MG63 (cell line): ENCODE data around the gene PI4KA. TPM values are rescaled to one million over a fixed set of nuclear protein-coding genes. Genes with fewer than 3 reads are reported as not detected.
"Not testable (repeated sequence)": the region's sequence is repeated elsewhere in the genome, so short reads cannot be mapped to it uniquely, and the experiment has no call there.

Experiments
- DNase-seq: peaks from one replicate; pipeline ENCODE4 v3.0.0-alpha.2; 2020
- H3K27me3 ChIP-seq: fragments of 250-450 bp; sonication (Bioruptor Pico); 2 replicates; pipeline ENCODE4 v1.5.1; 2020; ENCODE audit warnings: mild to moderate bottlenecking, moderate library complexity
- H3K36me3 ChIP-seq: fragments of 250-450 bp; sonication (Bioruptor Pico); 2 replicates; pipeline ENCODE4 v1.5.1; 2020; ENCODE audit warnings: mild to moderate bottlenecking, moderate library complexity
- H3K4me3 ChIP-seq: fragments of 250-450 bp; sonication (Bioruptor Pico); 2 replicates; pipeline ENCODE4 v1.5.1; 2020; ENCODE audit warnings: mild to moderate bottlenecking, moderate library complexity
- H3K9me3 ChIP-seq: fragments of 250-450 bp; sonication (Bioruptor Pico); 2 replicates; pipeline ENCODE4 v1.5.1; 2020; ENCODE audit warnings: mild to moderate bottlenecking, moderate library complexity
- total RNA-seq: library from RNA; depleted of rRNA; stranded (reverse); fragments of >200 nt; shearing (Covaris generic); gene quantifications from 2 replicates; pipeline ENCODE4 v1.2.3, GENCODE V29; 2014; ENCODE audit warnings: low replicate concordance

The PI4KA gene
- total RNA-seq, 1 experiment from 2014 or later: 24.3 TPM

DNA sequence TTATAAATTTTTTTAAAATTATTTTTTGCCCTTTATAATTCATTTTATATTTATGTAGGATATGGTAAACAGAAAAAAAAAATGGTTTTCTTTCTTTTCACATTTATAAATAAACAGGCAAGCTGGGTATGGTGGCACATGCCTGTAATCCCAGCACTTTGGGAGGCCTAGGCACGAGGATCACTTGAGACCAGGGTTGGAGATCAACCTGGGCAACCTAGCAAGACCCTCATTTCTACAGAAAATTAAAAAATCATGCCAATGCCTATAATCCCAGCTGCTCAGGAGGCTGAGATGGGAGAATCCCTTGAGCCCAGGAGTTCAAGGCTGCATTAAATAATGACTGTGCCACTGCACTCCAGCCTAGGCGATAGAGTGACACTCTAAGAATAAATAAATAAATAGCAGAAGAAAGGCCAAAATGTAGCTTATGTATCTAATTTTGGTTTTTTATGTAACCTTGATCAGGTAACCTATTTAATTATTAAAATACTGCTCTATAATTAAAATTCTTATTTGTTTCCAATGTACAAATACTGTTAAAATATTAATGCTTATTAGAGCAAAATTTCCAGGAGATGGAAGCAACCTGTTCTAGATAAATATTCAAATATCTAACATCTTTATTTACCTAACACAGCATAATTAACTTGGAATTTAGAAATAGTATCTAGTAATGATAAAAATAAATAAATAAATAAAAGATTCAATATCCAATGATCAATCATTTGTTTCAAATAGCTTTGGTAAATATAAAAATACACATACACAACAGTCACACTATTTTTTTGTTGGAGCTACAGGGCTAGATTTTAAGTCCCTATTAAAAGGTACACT, 21.4 kb downstream of the PI4KA start:
- Histone ChIP-seq H3K27me3 (no peaks in the 10 kb centered on the region), H3K36me3 (peaks cover 19% of the 10 kb centered on the region), H3K4me3 (no peak overlapping the region), H3K9me3 (no peaks in the 10 kb centered on the region)
- no peak for DNase-seq

DNA sequence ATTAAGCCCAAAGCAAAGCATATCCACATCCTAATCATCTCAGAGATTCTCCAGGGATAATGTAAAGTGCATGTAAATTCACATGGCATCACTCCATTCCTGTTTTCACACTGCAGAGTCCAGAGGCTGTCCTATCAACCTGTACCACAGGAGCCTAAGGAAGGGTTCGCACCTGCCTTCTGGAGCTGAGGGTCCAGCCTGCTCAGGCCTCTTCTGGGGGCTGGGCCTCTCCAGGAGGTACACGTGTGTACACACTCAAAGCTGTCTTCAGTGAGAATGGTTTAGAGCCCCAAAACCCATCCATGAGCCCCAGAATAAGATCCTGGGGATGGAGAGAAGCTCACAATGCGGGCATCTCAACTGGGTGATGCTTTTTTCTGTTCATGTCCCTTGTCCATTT, 23.9 kb downstream of the PI4KA start:
- DNase-seq: no peak
- H3K9me3 ChIP-seq: peaks cover 3% of the 10 kb centered on the region; the same call in 1 of the 2 replicates
- peaks cover 39% of the 10 kb centered on the region for H3K36me3 ChIP-seq
- no peaks in the 10 kb centered on the region for H3K27me3 ChIP-seq
- H3K4me3 ChIP-seq: no peak overlapping the region

DNA sequence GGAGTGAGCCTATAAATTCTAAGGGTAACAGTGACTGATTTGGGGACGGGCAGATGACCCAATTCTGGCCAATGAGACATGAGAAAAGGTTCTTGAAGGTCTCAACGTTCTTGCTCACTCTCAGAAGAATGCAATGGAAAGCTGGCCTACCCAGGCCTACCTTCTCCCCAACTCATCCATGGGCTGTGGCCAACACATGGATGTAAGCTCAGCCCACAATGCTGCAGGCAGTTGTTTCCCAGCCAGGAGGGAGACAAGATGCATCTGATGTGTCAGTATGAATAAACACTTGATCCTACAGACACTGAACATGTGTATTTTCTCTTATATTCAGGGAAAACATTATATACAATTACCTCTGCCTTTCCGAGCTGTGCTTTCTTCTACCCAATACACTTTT, 24.4 kb downstream of the PI4KA start:
- DNase-seq: no peak
- Histone ChIP-seq H3K36me3 (peaks cover 42% of the 10 kb centered on the region), H3K4me3 (no peak overlapping the region), H3K9me3 (peaks cover 3% of the 10 kb centered on the region; the same call in 1 of the 2 replicates), H3K27me3 (no peaks in the 10 kb centered on the region)

DNA sequence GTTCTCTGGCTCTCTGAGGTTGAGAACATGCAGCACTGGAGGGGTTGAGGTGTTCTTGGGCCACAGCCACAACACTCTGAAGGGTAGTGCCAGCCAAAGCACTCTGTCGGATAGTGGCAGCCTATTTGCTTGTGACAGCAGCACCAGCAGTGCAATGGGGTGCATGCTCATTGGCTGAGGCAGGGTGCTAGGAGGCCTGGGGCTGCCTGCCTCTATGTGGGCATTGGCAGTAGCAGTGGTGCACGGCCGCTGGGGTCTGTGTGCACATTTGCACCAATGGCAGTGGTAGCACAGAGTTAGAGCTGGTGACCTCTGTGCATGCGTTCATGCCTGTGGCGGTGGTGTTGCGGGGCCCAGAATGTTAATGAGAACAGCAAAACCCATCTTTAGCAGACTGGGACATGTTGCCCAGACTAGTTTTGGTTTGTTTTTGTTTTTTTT, 25.4 kb downstream of the PI4KA start:
- no peak for DNase-seq
- H3K4me3 ChIP-seq: no peak overlapping the region
- H3K36me3 ChIP-seq: peaks cover 44% of the 10 kb centered on the region
- H3K27me3 ChIP-seq: no peaks in the 10 kb centered on the region
- peaks cover 3% of the 10 kb centered on the region; the same call in 1 of the 2 replicates for H3K9me3 ChIP-seq

DNA sequence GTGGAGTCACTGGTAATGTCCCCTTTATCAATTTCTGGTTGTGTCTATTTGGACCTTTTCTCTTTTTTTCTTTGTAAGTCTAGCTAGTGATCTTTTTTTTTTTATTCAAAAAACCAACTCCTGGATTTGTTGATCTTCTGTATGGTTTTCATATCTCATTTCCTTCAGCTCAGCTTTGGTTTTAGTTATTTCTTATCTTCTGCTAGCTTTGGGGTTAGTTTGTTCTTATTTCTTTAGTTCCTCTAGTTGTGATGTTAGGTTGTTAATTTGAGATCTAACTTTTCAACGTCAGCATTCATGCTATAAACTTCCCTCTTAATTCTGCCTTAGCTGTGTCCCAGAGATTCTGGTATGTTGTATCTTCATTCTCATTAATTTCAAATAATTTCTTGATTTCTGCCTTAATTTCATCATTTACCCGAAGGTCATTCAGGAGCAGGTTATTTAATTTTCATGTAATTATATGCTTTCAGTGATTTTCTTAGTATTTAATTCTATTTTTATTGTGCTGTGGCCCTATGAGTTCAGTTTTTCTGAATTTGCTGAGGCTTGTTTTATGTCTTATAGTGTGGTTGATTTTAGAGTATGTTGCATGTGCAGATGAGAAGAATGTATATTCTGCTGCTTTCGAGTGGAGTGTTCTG, 29.0 kb downstream of the PI4KA start:
- Histone ChIP-seq H3K36me3 (peaks cover 51% of the 10 kb centered on the region), H3K27me3 (no peaks in the 10 kb centered on the region), H3K4me3 (no peak overlapping the region), H3K9me3 (peaks cover 3% of the 10 kb centered on the region; the same call in 1 of the 2 replicates)
- no peak for DNase-seq

DNA sequence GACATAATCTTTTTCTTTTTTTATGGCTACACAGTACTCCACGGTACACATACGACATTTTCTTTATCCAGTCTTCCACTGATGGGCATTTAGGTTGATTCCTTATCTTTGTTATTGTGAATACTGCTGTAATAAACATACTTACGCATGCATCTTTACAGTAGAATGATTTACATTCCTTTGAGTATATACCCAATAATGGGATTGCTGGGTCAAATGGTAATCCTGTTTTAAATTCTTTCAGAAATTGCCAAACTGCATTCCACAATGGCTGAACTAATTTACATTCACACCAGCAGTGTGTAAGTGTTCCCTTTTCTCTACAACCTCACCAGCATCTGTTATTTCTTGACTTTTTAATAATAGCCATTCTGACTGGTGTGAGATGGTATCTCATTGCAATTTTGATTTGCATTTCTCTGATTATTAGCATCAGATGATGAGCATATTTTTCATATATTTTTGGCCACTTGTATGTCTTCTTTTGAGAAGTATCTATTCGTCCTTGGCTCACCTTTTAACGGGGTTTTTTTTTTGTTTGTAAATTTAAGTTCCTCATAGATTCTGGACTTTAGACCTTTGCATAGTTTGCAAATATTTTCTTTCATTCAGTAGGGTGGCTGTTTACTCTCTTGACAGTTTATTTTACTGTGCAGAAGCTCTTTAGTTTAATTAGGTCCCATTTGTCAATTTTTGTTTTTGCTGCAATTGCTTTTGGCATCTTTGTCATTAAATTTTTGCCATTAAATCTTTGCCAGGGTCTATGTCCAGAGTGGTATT, 32.0 kb downstream of the PI4KA start:
- not testable (repeated sequence) for H3K4me3 ChIP-seq, DNase-seq, H3K27me3 ChIP-seq, H3K9me3 ChIP-seq
- peaks cover 43% of the 10 kb centered on the region for H3K36me3 ChIP-seq

DNA sequence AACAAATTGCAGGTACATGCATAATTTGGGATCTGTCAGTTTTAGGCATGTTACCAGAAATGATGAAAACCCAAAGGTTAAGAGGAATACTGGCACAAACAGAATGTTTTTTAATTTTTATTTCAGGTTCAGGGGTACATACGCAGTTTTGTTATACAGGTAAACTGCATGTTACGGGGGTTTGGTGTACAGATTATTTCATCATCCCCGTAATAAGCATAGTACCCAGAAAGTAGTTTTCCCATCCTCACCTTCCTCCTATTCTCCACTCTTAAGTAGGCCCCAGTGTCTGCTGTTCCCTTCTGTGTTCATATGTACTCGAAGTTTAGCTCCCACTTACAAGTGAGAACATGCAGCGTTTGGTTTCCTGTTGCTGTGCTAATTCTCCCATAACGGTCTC, 33.0 kb downstream of the PI4KA start:
- H3K4me3 ChIP-seq: no peak overlapping the region
- no peaks in the 10 kb centered on the region for H3K27me3 ChIP-seq
- peaks cover 34% of the 10 kb centered on the region for H3K36me3 ChIP-seq
- DNase-seq: no peak
- peaks cover 2% of the 10 kb centered on the region; the same call in 1 of the 2 replicates for H3K9me3 ChIP-seq

DNA sequence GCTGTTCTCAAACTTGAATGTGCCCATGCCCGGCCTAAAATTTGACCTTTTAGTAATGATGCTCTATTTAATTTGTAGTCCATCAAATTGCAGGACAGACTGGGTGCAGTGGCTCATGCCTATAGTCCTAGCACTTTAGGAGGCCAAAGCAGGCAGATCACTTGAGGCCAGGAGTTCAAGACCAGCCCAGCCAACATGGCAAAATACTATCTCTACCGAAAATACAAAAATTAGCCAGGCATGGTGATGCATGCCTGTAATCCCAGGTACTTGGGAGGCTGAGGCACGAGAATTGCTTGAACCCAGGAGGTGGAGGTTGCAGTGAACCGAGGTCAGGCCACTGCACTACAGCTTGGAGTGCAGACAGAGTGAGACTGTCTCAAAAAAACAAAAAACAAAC, 33.4 kb downstream of the PI4KA start:
- not testable (repeated sequence) for DNase-seq, H3K9me3 ChIP-seq, H3K27me3 ChIP-seq, H3K4me3 ChIP-seq
- H3K36me3 ChIP-seq: peaks cover 30% of the 10 kb centered on the region

DNA sequence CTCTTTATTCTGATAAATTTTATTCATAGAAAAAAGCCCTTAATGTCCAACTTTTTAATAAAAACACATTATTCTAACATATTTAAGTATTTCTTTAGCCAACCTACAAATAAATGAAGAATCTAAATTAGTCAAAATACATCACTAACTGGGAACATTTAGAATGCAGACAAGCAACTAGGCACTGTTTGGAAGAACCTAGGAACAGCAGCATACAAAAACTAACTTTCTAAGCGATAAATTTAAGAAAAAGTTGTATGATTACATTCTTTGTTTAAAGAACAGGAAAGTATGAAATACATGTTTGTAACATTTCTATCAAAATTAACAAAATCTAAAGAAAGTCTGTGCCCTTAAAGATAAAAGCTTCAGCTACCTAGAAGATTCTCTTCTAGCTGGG, 35.3 kb downstream of the PI4KA start:
- no peaks in the 10 kb centered on the region for H3K9me3 ChIP-seq
- H3K27me3 ChIP-seq: no peaks in the 10 kb centered on the region
- H3K4me3 ChIP-seq: no peak overlapping the region
- H3K36me3 ChIP-seq: peaks cover 24% of the 10 kb centered on the region
- no peak for DNase-seq

DNA sequence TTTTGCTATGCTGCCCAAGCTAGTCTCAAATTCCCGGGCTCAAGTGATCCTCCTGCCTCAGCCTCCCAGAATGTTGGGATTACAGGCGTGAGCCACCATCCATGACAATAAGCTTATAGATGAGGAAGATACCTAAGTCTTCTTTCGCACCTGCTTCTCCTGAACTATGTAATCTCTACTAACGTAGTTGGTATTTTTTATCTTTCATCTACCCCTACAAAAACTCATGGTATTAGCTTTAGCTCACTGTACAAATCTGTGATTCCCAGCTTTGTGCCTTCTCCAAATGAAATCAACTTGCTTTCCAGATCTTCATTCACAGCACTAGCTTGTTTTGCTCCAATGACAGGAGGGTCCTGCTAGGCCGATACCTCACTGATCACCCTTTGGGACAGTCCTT, 36.4 kb downstream of the PI4KA start:
- DNase-seq: no peak
- no peaks in the 10 kb centered on the region for H3K9me3 ChIP-seq
- no peak overlapping the region for H3K4me3 ChIP-seq
- H3K36me3 ChIP-seq: peaks cover 26% of the 10 kb centered on the region
- no peaks in the 10 kb centered on the region for H3K27me3 ChIP-seq

DNA sequence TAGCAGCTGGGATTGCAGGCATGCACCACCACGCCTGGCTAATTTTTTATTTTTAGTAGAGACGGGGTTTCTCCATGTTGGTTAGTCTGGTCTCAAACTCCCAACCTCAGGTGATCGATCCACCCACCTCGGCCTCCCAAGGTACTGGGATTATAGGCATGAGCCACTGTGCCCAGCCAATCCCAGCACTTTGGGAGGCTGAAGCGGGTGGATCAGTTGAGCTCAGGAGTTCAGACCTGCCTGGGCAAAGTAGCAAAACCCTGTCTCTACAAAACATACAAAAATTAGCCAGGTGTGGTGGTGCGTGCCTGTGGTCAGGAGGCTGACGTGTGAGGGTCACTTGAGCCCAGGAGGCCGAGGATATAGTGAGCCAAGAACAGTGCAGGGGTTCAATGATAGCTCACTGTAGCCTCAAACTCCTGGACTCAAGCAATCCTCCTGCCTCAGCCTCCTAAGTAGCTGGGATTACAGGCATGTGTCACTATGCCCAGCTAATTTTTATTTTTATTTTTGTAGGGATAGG, 36.8 kb downstream of the PI4KA start:
- peaks cover 28% of the 10 kb centered on the region for H3K36me3 ChIP-seq
- not testable (repeated sequence) for DNase-seq, H3K9me3 ChIP-seq, H3K27me3 ChIP-seq, H3K4me3 ChIP-seq

DNA sequence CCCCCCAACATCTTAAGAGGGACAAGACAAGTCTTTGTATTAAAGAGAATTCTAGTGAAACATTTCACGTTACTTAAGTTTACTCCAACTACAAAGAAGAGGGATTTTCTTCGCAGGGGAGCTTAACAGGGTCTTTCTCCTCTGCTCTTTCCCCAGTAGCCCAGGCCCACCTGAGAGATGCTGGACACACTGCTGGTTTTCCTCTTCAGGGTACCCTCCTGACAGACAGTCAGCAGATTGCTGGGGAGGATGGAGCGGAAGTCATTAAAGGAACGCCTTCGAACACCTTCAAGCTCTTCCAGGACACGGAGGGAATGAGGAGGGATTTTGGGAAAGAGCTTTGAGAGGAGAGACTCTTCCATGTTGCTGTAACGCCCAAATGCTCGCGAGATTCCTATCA, 39.1 kb downstream of the PI4KA start:
- Histone ChIP-seq H3K27me3 (no peaks in the 10 kb centered on the region), H3K4me3 (no peak overlapping the region), H3K9me3 (no peaks in the 10 kb centered on the region), H3K36me3 (peaks cover 19% of the 10 kb centered on the region)
- DNase-seq: no peak

DNA sequence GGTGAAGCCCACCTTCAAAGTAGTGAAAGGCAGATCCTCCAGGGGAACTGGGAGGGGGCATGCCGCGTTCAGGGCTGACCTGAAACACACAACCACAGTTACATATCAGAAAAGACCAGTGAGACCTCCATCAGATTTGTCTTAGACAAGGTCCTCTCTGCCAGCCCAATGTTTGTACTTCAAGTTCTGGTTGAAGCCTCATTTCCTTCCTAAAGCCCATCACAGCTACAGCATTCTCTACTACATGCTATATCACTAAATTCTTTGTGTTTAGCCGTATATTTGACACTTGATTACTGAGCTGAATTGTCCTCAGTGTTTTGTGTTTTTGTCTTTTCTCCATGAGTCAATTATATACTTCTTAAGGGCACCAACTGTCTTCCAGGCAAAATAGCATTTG, 40.1 kb downstream of the PI4KA start:
- Histone ChIP-seq H3K36me3 (peaks cover 22% of the 10 kb centered on the region), H3K9me3 (no peaks in the 10 kb centered on the region), H3K27me3 (no peaks in the 10 kb centered on the region), H3K4me3 (no peak overlapping the region)
- DNase-seq: no peak

DNA sequence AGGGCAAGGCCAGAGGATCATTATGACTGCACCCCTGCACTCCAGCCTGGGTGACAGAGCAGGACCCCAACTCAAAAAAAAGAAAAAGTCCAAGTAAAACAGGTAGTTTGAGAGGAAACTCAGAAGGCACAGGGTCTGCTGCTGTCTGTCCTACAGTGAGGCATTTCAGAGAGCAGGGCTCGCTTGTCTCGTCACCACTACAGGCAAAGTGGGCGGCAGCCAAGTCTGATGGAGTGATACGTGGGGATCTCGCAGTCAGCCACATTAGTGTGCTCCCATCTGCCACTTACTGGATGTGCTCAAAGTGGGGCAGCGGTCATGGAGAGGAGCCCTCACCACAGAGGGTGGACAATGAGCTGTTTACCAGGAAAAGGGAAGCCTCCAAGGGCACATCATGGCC, 42.1 kb downstream of the PI4KA start:
- no peak overlapping the region for H3K4me3 ChIP-seq
- H3K27me3 ChIP-seq: no peaks in the 10 kb centered on the region
- DNase-seq: no peak
- no peaks in the 10 kb centered on the region for H3K9me3 ChIP-seq
- peaks cover 24% of the 10 kb centered on the region for H3K36me3 ChIP-seq

DNA sequence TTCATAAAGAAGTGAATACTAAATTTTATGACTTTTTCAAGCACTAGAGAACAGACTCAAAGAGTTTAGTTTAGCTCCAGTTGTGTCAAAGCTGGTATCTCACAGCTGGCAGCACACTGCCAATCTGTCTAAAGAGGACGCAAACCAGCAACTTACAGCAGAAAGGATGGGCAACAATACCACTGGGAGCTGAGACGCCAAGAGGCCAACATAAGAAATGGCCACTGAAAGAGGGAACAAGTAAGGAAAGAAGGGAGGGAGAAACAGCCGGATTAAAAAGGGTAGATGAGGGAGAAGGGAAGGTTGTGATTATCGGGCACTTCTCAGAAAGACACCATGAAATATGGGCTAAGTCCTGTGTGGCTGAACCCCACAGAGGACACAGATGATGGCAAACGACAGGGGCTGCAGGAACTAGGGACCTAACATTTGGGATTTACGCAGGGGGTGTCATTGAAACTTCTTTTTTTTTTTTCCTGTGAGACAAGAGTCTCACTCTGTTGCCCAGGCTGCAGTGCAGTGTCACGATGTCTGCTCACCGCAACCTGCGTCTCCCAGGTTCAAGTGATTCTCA, 43.0 kb downstream of the PI4KA start:
- peaks cover 28% of the 10 kb centered on the region for H3K36me3 ChIP-seq
- H3K27me3 ChIP-seq: no peaks in the 10 kb centered on the region
- DNase-seq: no peak
- no peak overlapping the region for H3K4me3 ChIP-seq
- H3K9me3 ChIP-seq: no peaks in the 10 kb centered on the region

DNA sequence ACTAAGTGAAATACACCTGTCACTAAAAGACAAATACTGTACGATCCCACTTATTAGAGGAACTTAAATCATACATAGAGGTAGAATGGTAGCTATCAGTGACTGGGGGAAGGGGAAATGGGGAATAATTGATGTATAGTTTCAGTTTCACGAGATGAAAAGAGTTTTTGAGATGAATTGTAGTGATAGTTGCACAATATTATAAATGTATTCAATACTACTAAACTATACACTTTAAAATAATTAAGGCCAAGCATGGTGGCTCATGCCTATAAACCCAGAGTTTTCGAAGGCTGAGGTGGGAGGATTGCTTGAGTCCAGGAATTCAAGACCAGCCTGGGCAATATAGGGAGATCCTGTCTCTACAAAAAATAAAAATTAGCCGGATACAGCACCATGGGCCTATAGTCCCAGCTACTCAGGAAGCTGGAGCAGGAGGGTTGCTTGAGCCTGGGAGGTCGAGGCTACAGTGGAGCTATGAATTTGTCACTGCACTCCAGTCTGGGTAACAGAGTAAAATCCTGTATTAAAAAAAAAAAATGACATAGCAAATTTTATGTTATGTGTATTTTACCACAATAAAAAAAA, 44.3 kb downstream of the PI4KA start:
- DNase-seq: no peak
- H3K4me3 ChIP-seq: no peak overlapping the region
- H3K27me3 ChIP-seq: no peaks in the 10 kb centered on the region
- peaks cover 28% of the 10 kb centered on the region for H3K36me3 ChIP-seq
- no peaks in the 10 kb centered on the region for H3K9me3 ChIP-seq
